Measurements from ENCODE around the gene GGTLC1. TPM values are rescaled to one million over a fixed set of nuclear protein-coding genes. Genes with fewer than 3 reads are reported as not detected.
"Not testable (repeated sequence)": the region's sequence is repeated elsewhere in the genome, so short reads cannot be mapped to it uniquely, and the experiment has no call there.

GGTLC1 gene
- total RNA-seq, 1 experiment from 2014 or later: not detected

DNA sequence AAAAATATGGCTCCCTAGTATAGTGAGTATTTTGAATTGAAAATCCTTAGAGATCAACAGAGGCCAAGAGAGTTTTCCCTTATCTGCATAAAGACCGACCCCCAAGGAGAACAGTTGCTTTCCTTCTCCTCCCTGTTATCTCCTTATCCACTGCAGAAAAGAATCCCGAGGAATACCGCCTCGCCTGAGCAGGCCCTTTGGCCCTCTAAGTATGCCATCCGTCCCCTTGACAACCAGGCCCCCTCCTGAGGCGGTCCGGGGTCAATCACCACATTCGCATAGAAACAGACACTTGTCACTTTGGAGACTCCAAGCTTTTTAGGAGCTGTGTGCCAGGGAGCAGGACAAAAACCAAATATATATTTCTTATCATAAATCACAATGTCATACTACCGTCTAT lies 15.9 kb upstream of the GGTLC1 start:
- Histone ChIP-seq H3K4me3 (no peak overlapping the region), H3K27ac (no peak overlapping the region), H3K4me1 (no peaks in the 10 kb centered on the region), H3K9me3 (replicated peaks) (no peaks in the 10 kb centered on the region), H3K36me3 (no peaks in the 10 kb centered on the region), H3K27me3 (peaks cover 14% of the 10 kb centered on the region; the same call in 1 of the 2 replicates)
- no peak for DNase-seq

DNA sequence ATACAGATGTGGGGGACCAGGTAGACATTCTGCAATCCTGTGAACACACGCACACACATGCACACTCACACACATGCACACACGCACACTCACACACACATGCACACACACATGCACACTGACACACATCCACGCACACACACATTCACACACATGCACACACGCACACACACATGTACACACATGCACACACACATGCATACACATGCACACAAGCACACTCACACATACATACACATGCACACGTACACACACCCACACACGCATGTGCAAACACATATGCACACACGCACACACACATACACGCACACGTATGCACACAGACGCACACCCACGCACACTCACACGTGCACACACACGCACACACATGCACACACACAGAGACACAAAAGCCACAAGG lies 14.3 kb upstream of the GGTLC1 start:
- H3K27ac ChIP-seq: no peak overlapping the region
- DNase-seq: no peak
- H3K36me3 ChIP-seq: no peaks in the 10 kb centered on the region
- no peak overlapping the region for H3K4me3 ChIP-seq
- no peaks in the 10 kb centered on the region for H3K4me1 ChIP-seq
- no peaks in the 10 kb centered on the region for H3K9me3 ChIP-seq (replicated peaks)
- peaks cover 19% of the 10 kb centered on the region; the same call in 1 of the 2 replicates for H3K27me3 ChIP-seq

DNA sequence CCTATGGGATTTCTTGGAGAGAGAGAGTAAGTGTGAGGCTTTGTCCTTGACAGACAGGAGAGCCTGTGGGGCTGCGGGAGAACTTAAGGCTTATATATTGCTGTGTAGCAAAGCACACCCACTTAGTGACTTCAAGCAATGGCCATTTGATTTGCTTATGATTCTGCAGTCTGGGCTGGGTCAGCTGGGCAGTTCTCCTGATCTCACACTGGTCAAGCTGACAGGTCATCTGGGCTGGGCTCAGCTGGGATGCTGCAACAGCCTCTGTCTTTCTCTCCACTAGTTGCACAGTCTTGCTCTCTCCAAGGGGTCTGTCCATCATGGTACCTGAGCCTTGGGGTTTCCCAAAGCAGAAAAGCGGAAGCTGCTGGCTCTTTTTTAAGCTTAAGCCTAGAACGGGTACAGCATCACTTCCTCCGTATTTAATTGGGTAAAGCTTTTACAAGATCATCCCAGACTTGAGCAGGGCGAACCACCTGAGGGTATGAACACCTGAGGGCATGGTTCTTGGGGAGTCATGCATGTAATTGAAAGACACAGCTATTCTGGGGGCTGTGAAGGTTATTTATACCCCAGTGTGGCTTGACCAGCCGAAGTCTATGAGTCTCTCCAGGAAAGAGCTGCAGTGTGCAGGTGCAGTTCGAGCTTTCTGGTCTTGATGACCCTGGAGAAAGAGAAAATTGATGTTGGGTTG lies 13.3 kb upstream of the GGTLC1 start:
- Histone ChIP-seq H3K4me3 (no peak overlapping the region), H3K4me1 (no peaks in the 10 kb centered on the region), H3K9me3 (replicated peaks) (no peaks in the 10 kb centered on the region), H3K27me3 (peaks cover 19% of the 10 kb centered on the region; the same call in 1 of the 2 replicates), H3K27ac (no peak overlapping the region), H3K36me3 (no peaks in the 10 kb centered on the region)
- no peak for DNase-seq

GRCh38 chr20:23998844-23999243 lies 10.3 kb upstream of the GGTLC1 start:
- no peak for DNase-seq
- H3K4me3 ChIP-seq: no peak overlapping the region
- no peak overlapping the region for H3K27ac ChIP-seq
- no peaks in the 10 kb centered on the region for H3K36me3 ChIP-seq
- H3K9me3 ChIP-seq (replicated peaks): no peaks in the 10 kb centered on the region
- H3K4me1 ChIP-seq: no peaks in the 10 kb centered on the region
- H3K27me3 ChIP-seq: peaks cover 8% of the 10 kb centered on the region; the same call in 1 of the 2 replicates

DNA sequence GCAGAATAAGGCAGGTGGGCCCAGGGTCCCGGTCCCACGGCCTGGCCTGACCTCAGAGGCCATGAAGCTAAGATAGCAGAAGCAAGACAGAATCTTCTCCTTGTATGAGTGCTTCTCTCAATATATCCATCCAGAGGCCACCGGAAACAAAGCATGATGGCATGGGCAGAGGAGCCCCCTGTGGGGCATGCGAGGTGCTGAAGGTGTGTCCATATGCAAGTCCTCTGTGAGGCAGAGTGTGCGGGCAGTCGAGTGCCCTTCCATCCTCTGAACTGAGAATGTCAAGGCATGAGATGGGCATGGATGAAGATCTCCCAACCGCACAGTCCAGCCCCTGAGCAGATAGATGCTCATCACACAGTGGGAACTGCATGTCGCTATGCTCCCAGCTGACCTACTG lies 9.8 kb upstream of the GGTLC1 start:
- Histone ChIP-seq H3K27me3 (peaks cover 8% of the 10 kb centered on the region; the same call in 1 of the 2 replicates), H3K4me3 (no peak overlapping the region), H3K27ac (no peak overlapping the region), H3K9me3 (replicated peaks) (no peaks in the 10 kb centered on the region), H3K4me1 (no peaks in the 10 kb centered on the region), H3K36me3 (no peaks in the 10 kb centered on the region)
- no peak for DNase-seq

GRCh38 chr20:23995905-23996666 lies 7.5 kb upstream of the GGTLC1 start:
- H3K27ac ChIP-seq: no peak overlapping the region
- no peaks in the 10 kb centered on the region for H3K4me1 ChIP-seq
- no peaks in the 10 kb centered on the region for H3K9me3 ChIP-seq (replicated peaks)
- DNase-seq: peak; percentile 29 to 70
- peaks cover 8% of the 10 kb centered on the region; the same call in 1 of the 2 replicates for H3K27me3 ChIP-seq
- no peak overlapping the region for H3K4me3 ChIP-seq
- H3K36me3 ChIP-seq: no peaks in the 10 kb centered on the region

DNA sequence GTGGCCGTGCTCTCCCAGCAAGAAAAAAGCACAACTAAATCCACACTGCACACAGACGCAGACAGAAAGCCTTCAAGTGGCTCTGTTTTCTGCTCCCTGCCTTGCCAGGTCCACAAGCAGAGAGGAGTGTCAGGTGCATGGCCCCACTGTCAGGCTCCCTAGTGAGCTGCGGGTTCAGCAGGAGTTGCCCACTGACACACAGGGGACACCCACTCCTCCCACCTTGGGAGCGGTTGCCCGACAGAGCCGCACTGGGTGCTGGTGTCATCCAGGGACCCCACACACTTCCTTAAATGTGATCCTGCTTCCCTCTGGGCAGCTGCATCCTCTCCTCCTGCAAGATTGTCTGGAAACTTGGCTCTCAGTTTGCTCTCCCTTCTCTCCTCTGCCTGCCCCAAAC lies 6.7 kb upstream of the GGTLC1 start:
- H3K4me1 ChIP-seq; H3K27ac ChIP-seq; H3K4me3 ChIP-seq; H3K27me3 ChIP-seq; H3K36me3 ChIP-seq; DNase-seq; H3K9me3 ChIP-seq (replicated peaks): not testable (repeated sequence)

- H3K27me3 ChIP-seq; H3K4me3 ChIP-seq; H3K36me3 ChIP-seq; DNase-seq; H3K27ac ChIP-seq; H3K4me1 ChIP-seq; H3K9me3 ChIP-seq (replicated peaks): not testable (repeated sequence)
Measured at GRCh38 chr20:23994001-23994633, 5.5 kb upstream of the GGTLC1 start.

GRCh38 chr20:23993440-23993839 lies 4.9 kb upstream of the GGTLC1 start:
- not testable (repeated sequence) for H3K27ac ChIP-seq; H3K9me3 ChIP-seq (replicated peaks); H3K4me1 ChIP-seq; H3K36me3 ChIP-seq; DNase-seq; H3K27me3 ChIP-seq; H3K4me3 ChIP-seq

DNA sequence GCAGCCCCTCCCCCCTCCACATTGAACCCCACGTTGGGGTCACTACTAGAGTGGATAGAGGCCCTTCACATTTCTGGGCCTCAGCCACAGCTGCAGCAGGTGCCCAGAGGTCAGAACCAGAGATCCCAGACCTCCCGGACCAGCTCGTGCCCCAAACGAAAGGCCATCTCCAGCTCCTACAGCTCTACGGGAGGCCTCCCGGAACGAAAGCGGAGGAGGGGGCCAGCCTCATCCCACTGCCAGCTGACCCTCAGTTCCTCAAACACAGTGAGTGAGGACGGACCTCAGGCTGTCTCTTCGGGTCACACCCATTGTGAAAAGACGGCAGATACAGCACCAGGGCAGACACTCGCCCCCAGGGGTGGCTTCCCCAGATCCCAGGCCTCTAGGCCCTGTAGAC lies 1.7 kb upstream of the GGTLC1 start:
- H3K4me3 ChIP-seq; H3K4me1 ChIP-seq; DNase-seq; H3K27me3 ChIP-seq; H3K27ac ChIP-seq; H3K9me3 ChIP-seq (replicated peaks); H3K36me3 ChIP-seq: not testable (repeated sequence)

DNA sequence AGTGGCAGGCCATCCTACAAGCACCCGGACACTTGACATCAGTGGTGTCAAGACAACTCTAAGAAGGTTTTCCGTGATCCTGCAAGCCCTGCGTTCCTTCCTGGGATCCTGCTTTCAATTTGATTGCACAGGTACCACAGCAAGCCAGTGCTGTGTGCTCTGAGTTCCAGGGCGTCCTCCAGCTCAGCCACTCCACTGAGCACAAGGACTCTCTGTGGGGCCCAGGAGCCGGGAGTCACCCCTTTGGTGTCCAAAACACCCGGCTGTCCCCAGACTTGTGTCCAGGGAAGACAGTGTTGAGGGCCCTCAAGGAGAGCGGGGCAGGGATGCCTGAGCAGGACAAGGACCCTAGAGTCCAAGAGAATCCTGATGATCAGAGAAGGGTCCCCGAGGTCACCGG lies 387 bp upstream of the GGTLC1 start:
- H3K9me3 ChIP-seq (replicated peaks); H3K36me3 ChIP-seq; H3K4me1 ChIP-seq; H3K4me3 ChIP-seq; H3K27me3 ChIP-seq; H3K27ac ChIP-seq; DNase-seq: not testable (repeated sequence)

DNA sequence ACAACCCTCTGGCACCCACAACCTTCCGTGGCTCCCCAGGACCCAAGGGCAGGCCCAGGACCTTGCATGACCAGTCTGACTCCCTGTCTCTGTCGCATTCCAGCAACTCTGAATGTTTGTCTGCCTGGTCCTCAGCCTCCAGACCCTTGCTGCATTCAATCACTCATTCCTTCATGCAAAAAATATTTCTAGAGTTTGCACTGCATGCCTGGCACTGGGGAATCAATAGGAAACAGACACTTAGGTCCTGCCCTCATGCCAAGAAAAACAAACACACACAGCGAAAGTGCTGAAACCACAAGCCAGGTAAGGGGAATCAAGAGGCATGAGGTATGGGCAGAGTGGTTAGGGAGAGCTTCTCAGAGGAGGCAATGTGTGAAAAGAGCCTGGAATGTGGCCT lies 1.9 kb downstream of the GGTLC1 start:
- not testable (repeated sequence) for H3K36me3 ChIP-seq, DNase-seq

DNA sequence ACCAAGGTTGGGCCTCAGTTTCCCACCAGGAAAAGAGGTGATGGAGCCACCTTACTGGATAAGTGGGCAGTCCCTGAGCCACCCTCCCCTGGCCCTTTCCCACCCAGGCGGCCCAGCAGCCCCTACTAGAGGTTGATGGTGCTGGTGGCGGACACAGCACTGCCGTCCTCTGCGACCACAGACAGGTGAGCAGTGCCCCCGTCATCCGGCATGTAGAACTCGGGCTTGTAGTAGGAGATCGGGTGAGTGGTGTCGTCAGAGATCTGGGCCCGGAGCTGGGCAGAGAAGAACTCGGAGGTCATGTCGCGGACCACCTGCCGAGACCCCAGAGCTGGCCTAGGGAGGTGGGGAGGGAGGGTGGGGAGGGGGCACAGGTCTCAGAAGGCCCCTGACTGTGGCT lies 2.3 kb downstream of the GGTLC1 start:
- not testable (repeated sequence) for H3K4me3 ChIP-seq; DNase-seq; H3K36me3 ChIP-seq; H3K4me1 ChIP-seq; H3K9me3 ChIP-seq (replicated peaks); H3K27ac ChIP-seq; H3K27me3 ChIP-seq

More for the DNA sequence above, 1.9 kb downstream of the GGTLC1 start:
- not testable (repeated sequence) for H3K27ac ChIP-seq; H3K9me3 ChIP-seq (replicated peaks); H3K4me1 ChIP-seq; H3K4me3 ChIP-seq; H3K27me3 ChIP-seq

DNA sequence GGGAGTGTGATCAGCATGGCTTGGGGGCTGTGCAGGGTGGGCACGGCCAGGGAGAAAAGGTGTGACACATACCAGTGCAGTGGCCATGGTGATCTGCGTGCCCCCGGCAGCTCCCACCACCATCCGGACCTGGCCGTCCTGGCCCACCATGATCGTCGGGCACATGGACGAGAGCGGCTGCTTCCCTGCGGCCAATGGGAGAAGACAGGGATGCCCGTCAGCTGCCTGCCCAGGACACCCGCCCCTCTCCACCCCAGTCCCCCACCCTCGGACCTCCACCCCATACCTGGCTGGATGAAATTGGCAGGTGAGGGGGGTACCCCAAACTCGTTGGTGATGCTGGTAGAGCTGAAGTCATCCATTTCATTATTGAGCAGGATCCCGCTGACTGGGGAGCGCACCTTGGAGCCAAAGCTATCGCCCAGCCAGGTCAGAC lies 2.8 kb downstream of the GGTLC1 start:
- H3K4me3 ChIP-seq; DNase-seq; H3K9me3 ChIP-seq (replicated peaks); H3K36me3 ChIP-seq; H3K27me3 ChIP-seq; H3K27ac ChIP-seq; H3K4me1 ChIP-seq: not testable (repeated sequence)

DNA sequence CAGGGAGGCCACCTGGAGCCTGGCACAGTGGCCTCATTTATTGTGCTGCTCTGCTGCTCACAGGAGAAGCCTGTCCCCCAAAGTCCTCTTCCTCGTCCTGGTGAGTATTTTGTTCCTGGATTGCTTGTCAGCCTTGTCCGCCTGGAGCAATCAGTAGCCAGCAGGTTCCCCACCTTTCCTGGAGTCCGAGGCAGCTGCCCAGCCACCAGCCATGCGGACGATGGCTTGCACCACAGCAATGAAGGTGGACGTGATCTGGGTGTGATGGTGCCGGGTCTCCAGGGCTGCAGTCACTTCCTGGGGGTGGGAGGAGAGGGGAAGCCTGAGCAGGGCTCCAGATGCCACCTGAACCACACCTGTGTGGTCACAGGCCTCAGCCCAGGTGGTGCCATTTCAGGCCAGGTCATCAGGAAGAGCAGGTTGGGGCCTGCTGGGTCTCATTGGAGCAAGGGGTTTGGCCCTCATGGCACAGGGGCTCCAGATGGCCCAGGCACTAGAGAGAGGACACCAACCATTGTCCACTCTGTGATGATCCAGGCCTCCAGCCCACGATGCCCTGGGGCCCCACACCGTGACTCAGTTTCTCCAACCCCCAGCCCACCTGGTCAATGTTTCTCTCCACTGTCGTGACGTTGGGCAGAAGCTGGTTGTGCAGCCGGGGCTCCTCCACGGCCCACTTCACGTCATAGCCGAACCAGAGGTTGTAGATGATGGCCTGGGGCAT lies 3.4 kb downstream of the GGTLC1 start:
- H3K27me3 ChIP-seq; H3K36me3 ChIP-seq; H3K4me1 ChIP-seq; H3K4me3 ChIP-seq; H3K9me3 ChIP-seq (replicated peaks); H3K27ac ChIP-seq; DNase-seq: not testable (repeated sequence)

All from SJCRH30 (cell line).